Gastroesophageal sphincter (tissue), 4 donors: ENCODE results near the gene HSPA1A. TPM values are rescaled to one million over a fixed set of nuclear protein-coding genes. Genes with fewer than 3 reads are reported as not detected.

Experiments
- ATAC-seq: fragments of 150-250 bp; one replicate; pipeline ENCODE4 v1.9.1; 2016; ENCODE audit warnings: mild to moderate bottlenecking, moderate library complexity
- H3K27ac ChIP-seq, 4 donors: fragments of 200-600 bp; sonication (generic) in 3 of 4; 1 replicate in 3 of 4; 2 replicates in 1 of 4; pipeline ENCODE4 v1.5.1; 2016 to 2019
- H3K27me3 ChIP-seq: fragments of 200-600 bp; sonication (generic); one replicate; pipeline ENCODE4 v1.5.1; 2019
- H3K36me3 ChIP-seq, 2 donors: fragments of 200-600 bp; sonication (generic); one replicate each; pipeline ENCODE4 v1.5.1; 2019; ENCODE audit warnings: control low read depth in 1 of 2
- H3K4me1 ChIP-seq, 3 donors: fragments of 200-600 bp; sonication (generic); 1 replicate in 2 of 3; 2 replicates in 1 of 3; pipeline ENCODE4 v1.5.1; 2016 to 2019; ENCODE audit warnings: control low read depth in 2 of 3
- H3K4me3 ChIP-seq, 2 donors: fragments of 200-600 bp; sonication (generic); one replicate each; pipeline ENCODE4 v1.5.1; 2019; ENCODE audit warnings: mild to moderate bottlenecking in 1 of 2, moderate library complexity in 1 of 2
- H3K9me3 ChIP-seq, 3 donors: fragments of 200-600 bp; sonication (generic); one replicate each; pipeline ENCODE4 v1.5.1; 2017 to 2019; ENCODE audit warnings: control low read depth in 2 of 3
- EP300 ChIP-seq: sonication (generic); formaldehyde crosslinking; IDR thresholded peaks from one replicate; pipeline ENCODE4 v1.6.1; 2017; ENCODE audit warnings: antibody characterized with exemption, mild to moderate bottlenecking
- POLR2A ChIP-seq, 2 donors: fragments of 450-650 bp; IDR thresholded peaks; one replicate each; pipeline ENCODE4 v1.6.1; 2017; ENCODE audit warnings: antibody characterized with exemption in 2 of 2, mild to moderate bottlenecking in 2 of 2, moderate library complexity in 1 of 2
- POLR2AphosphoS5 ChIP-seq: sonication (generic); formaldehyde crosslinking; IDR thresholded peaks from one replicate; pipeline ENCODE4 v1.6.1; 2017; ENCODE audit warnings: antibody characterized with exemption
- WGBS, 2 donors: methylation state at CpG; one replicate each; pipeline ENCODE4 v1.1.5; 2018; ENCODE audit warnings: low coverage in 1 of 2; 5-methylcytosine and 5-hydroxymethylcytosine counted together
- small RNA-seq, 4 donors: library from RNA; depleted of rRNA; stranded (forward); fragments of <200 nt; gene quantifications; one replicate each; pipeline ENCODE3, GENCODE V24; 2016
- total RNA-seq, 4 donors: library from RNA; depleted of rRNA; stranded (reverse); fragments of >200 nt; gene quantifications; one replicate each; pipeline ENCODE4 v1.1.0, GENCODE V29; 2016
- TF ChIP-seq, protein P1 (sequence below), 4 experiments: fragments of 200-600 bp in 2 of 4; fragments of 450-650 bp in 2 of 4; sonication (generic) in 1 of 4; IDR thresholded peaks; one replicate each; pipeline ENCODE4 v1.5.1; 2017 to 2019; ENCODE audit warnings: antibody characterized with exemption in 4 of 4, mild to moderate bottlenecking in 2 of 4, moderate library complexity in 2 of 4

HSPA1A gene
- total RNA-seq, 4 donors from 2014 or later = 287 to 496 (median 351) TPM

DNA sequence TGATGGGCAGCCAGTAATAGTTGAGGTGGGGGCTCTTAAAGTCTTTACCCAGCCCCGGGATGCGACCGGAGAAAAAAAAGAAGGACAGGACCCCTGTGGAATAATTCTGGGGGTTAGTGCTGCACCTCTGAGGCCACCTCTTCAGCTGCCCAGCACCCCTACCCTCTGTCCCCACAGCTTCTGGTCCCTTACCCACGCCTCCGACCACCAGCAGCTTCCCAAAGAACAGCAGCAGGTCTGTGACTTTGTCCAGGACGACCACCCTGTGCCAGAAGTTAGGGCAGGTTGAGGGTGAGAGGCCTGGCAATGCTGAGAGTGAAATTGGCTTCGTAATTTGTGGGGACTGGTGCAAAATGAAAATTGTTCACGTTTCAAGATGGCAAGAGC is 49.5 kb downstream of the HSPA1A start:
- H3K27ac ChIP-seq = no peak overlapping the region
- WGBS, 2 donors = 48 to 80% methylated on average over 2 of the region's 8 CpGs
- peaks cover 0 to 16% of the 10 kb centered on the region in 2 donors for H3K36me3 ChIP-seq
- TF ChIP-seq EP300 (no peak), POLR2A (IDR thresholded peaks at IDR 0.05) (no peak), POLR2AphosphoS5 (no peak)
- TF ChIP-seq, protein P1, sequence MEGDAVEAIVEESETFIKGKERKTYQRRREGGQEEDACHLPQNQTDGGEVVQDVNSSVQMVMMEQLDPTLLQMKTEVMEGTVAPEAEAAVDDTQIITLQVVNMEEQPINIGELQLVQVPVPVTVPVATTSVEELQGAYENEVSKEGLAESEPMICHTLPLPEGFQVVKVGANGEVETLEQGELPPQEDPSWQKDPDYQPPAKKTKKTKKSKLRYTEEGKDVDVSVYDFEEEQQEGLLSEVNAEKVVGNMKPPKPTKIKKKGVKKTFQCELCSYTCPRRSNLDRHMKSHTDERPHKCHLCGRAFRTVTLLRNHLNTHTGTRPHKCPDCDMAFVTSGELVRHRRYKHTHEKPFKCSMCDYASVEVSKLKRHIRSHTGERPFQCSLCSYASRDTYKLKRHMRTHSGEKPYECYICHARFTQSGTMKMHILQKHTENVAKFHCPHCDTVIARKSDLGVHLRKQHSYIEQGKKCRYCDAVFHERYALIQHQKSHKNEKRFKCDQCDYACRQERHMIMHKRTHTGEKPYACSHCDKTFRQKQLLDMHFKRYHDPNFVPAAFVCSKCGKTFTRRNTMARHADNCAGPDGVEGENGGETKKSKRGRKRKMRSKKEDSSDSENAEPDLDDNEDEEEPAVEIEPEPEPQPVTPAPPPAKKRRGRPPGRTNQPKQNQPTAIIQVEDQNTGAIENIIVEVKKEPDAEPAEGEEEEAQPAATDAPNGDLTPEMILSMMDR (IDR thresholded peaks at IDR 0.05) = no peak
- peaks cover 0 to 33% (median 6%) of the 10 kb centered on the region in 3 donors for H3K4me1 ChIP-seq
- ATAC-seq = no peak
- H3K9me3 ChIP-seq = no peaks in the 10 kb centered on the region
- H3K4me3 ChIP-seq = no peak overlapping the region
- no peaks in the 10 kb centered on the region for H3K27me3 ChIP-seq

DNA sequence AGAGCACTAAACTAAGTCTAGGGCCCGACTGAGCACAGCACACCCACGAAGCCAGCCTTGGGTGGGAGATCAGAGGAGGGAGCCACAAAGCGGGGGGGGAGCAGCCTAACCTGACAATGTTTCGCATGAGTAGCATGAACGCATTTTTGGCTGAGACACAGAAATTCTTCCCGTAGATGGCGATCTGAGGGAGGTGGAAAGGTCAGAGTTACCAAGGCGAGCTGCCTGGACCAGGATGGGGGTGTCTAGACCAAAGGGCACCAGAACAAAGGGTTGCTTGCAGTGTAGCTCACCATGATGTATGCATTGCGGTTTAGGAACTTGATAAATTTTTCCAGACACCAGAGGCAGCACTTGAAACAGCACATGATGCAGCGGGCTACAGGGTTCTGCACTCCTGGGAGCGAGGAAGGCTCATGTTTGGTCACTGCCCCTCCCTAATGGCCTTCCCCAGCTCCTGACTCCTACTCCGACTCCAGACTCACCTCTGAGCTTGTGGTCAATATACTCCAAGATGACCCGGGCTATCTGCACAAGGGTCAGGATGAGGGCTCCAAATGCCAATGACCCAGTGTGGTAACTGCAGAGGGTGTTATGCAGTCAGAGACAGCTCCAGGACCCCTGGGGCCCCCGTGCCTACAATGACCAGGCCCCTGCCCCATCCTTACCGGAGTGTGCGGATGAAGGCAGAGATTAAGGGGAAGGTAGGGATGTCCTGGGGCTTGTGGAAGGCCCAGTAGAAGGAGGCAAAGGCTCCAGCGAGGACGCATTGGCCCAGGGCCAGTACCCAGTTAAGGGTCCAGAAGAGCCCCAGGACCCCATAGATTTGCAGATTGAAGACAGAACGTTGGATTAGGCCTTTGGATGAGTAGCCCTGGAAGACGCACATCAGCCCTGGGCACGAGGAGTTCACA is 50.1 kb downstream of the HSPA1A start:
- no peak for ATAC-seq
- 45 to 62% methylated on average over 4 to 7 of the region's 21 CpGs for WGBS, 2 donors
- Histone ChIP-seq H3K9me3 (no peaks in the 10 kb centered on the region), H3K27me3 (peaks cover 2% of the 10 kb centered on the region), H3K4me1 (peaks cover 0 to 33% (median 6%) of the 10 kb centered on the region in 3 donors), H3K4me3 (no peak overlapping the region), H3K36me3 (peaks cover 0 to 9% of the 10 kb centered on the region in 2 donors), H3K27ac (no peak overlapping the region)
- TF ChIP-seq, protein P1 (IDR thresholded peaks at IDR 0.05) = no peak
- no peak for TF ChIP-seq EP300
- TF ChIP-seq POLR2A (IDR thresholded peaks at IDR 0.05) = no peak
- no peak for TF ChIP-seq POLR2AphosphoS5

Small RNA genes lying within 50 kb of the gene (small RNA-seq; reads per million reads assigned to genes)
- 0 reads per million in 4 donors for gene RF00019
- 798 to 1,747 (median 973) reads per million in 4 donors for gene SNORD48
- gene SNORD52 = 0 reads per million in 4 donors

Other genes starting within 250 kb of the HSPA1A start
- gene LTA, start 243.3 kb upstream of the HSPA1A start, total RNA-seq = not detected
- gene TNF, start 240.0 kb upstream of the HSPA1A start, total RNA-seq = under 1 TPM in 1 of 4 donors, not detected in 3; 0.81 TPM
- under 1 TPM in 1 of 4 donors, not detected in 3; 0.57 TPM for gene LTB, start 233.1 kb upstream of the HSPA1A start, total RNA-seq
- gene LST1, start 229.3 kb upstream of the HSPA1A start, total RNA-seq = 1 to 10 TPM; 1.4 to 7.7 (median 6.9) TPM
- not detected for gene NCR3, start 222.5 kb upstream of the HSPA1A start, total RNA-seq
- gene AIF1, start 200.3 kb upstream of the HSPA1A start, total RNA-seq = 10 to 100 TPM in 3 of 4 donors, 1 to 10 TPM in 1; 5.6 to 46.4 (median 21.3) TPM
- 100 to 1,000 TPM in 1 of 4 donors, 10 to 100 TPM in 3; 47.9 to 137 (median 76.2) TPM for gene PRRC2A, start 194.8 kb upstream of the HSPA1A start, total RNA-seq
- gene BAG6, start 162.9 kb upstream of the HSPA1A start, total RNA-seq = 100 to 1,000 TPM; 131 to 252 (median 190) TPM
- 1 to 10 TPM in 3 of 4 donors, under 1 TPM in 1; 0.62 to 7.4 (median 3.2) TPM for gene APOM, start 159.6 kb upstream of the HSPA1A start, total RNA-seq
- 10 to 100 TPM; 30.0 to 40.0 (median 36.1) TPM for gene C6orf47, start 154.8 kb upstream of the HSPA1A start, total RNA-seq
- 10 to 100 TPM; 17.1 to 22.3 (median 17.9) TPM for gene GPANK1, start 150.5 kb upstream of the HSPA1A start, total RNA-seq
- 100 to 1,000 TPM; 162 to 197 (median 167) TPM for gene CSNK2B, start 149.5 kb upstream of the HSPA1A start, total RNA-seq
- gene LY6G5B, start 145.6 kb upstream of the HSPA1A start, total RNA-seq = 1 to 10 TPM in 3 of 4 donors, under 1 TPM in 1; 0.10 to 9.3 (median 3.9) TPM
- 1 to 10 TPM in 1 of 4 donors, under 1 TPM in 1, not detected in 2; 0.94 to 1.9 TPM for gene LY6G5C, start 134.5 kb upstream of the HSPA1A start, total RNA-seq
- 10 to 100 TPM; 37.4 to 49.8 (median 47.2) TPM for gene ABHD16A, start 112.2 kb upstream of the HSPA1A start, total RNA-seq
- not detected for gene LY6G6F, start 108.7 kb upstream of the HSPA1A start, total RNA-seq
- not detected for gene LY6G6D, start 100.2 kb upstream of the HSPA1A start, total RNA-seq
- not detected for gene LY6G6C, start 93.8 kb upstream of the HSPA1A start, total RNA-seq
- under 1 TPM in 1 of 4 donors, not detected in 3; 0.54 TPM for gene MPIG6B, start 92.2 kb upstream of the HSPA1A start, total RNA-seq
- gene DDAH2, start 86.2 kb upstream of the HSPA1A start, total RNA-seq = 100 to 1,000 TPM in 2 of 4 donors, 10 to 100 TPM in 2; 75.6 to 127 (median 99.0) TPM
- 100 to 1,000 TPM; 191 to 427 (median 276) TPM for gene CLIC1, start 79.0 kb upstream of the HSPA1A start, total RNA-seq
- gene MSH5, start 75.5 kb upstream of the HSPA1A start, total RNA-seq = 10 to 100 TPM in 1 of 4 donors, 1 to 10 TPM in 3; 1.9 to 12.7 (median 6.7) TPM
- 1 to 10 TPM in 1 of 4 donors, under 1 TPM in 1, not detected in 2; 0.93 to 1.1 TPM for gene SAPCD1, start 52.9 kb upstream of the HSPA1A start, total RNA-seq
- under 1 TPM; 0.12 to 0.54 (median 0.31) TPM for gene VWA7, start 38.2 kb upstream of the HSPA1A start, total RNA-seq
- gene VARS1, start 19.8 kb upstream of the HSPA1A start, total RNA-seq = 10 to 100 TPM; 25.4 to 50.6 (median 29.9) TPM
- gene LSM2, start 8.6 kb upstream of the HSPA1A start, total RNA-seq = 10 to 100 TPM; 18.0 to 31.7 (median 28.5) TPM
- gene HSPA1L, start 260 bp upstream of the HSPA1A start, total RNA-seq = 1 to 10 TPM; 1.9 to 3.9 (median 2.6) TPM
- gene HSPA1B, start 12.2 kb downstream of the HSPA1A start, total RNA-seq = 100 to 1,000 TPM; 198 to 260 (median 219) TPM
- 10 to 100 TPM; 28.2 to 39.1 (median 30.5) TPM for gene NEU1, start 47.3 kb downstream of the HSPA1A start, total RNA-seq
- 1 to 10 TPM in 2 of 4 donors, not detected in 2; 1.1 to 4.5 TPM for gene SLC44A4, start 63.5 kb downstream of the HSPA1A start, total RNA-seq
- 10 to 100 TPM; 29.5 to 43.4 (median 35.5) TPM for gene EHMT2, start 82.2 kb downstream of the HSPA1A start, total RNA-seq
- gene ZBTB12, start 86.5 kb downstream of the HSPA1A start, total RNA-seq = 1 to 10 TPM in 2 of 4 donors, under 1 TPM in 2; 0.40 to 2.0 (median 0.86) TPM
- 10 to 100 TPM in 3 of 4 donors, 1 to 10 TPM in 1; 3.3 to 33.4 (median 14.4) TPM for gene C2, start 112.2 kb downstream of the HSPA1A start, total RNA-seq
- 10 to 100 TPM in 3 of 4 donors, 1 to 10 TPM in 1; 8.1 to 42.6 (median 23.1) TPM for gene CFB, start 130.6 kb downstream of the HSPA1A start, total RNA-seq
- gene NELFE, start 143.4 kb downstream of the HSPA1A start, total RNA-seq = 10 to 100 TPM; 64.1 to 89.7 (median 70.4) TPM
- 10 to 100 TPM; 18.8 to 52.5 (median 25.8) TPM for gene SKIC2, start 143.6 kb downstream of the HSPA1A start, total RNA-seq
- gene DXO, start 156.6 kb downstream of the HSPA1A start, total RNA-seq = 10 to 100 TPM; 12.3 to 17.4 (median 14.6) TPM
- 100 to 1,000 TPM in 1 of 4 donors, 10 to 100 TPM in 3; 50.4 to 111 (median 81.5) TPM for gene C4A, start 166.5 kb downstream of the HSPA1A start, total RNA-seq
- gene C4B, start 199.3 kb downstream of the HSPA1A start, total RNA-seq = 100 to 1,000 TPM in 1 of 4 donors, 10 to 100 TPM in 3; 45.6 to 259 (median 82.1) TPM
- gene CYP21A2, start 222.9 kb downstream of the HSPA1A start, total RNA-seq = 1 to 10 TPM in 1 of 4 donors, under 1 TPM in 2, not detected in 1; 0.47 to 1.7 (median 0.81) TPM